HG03060 (cell line): Measurements from ENCODE around the gene CTNND1.
"Not testable (repeated sequence)": the region's sequence is repeated elsewhere in the genome, so short reads cannot be mapped to it uniquely, and the experiment has no call there.

Experiments
- ATAC-seq: cut with Tn5 transposase; IDR thresholded peaks from one replicate; pipeline ENCODE4 v1.9.1; 2021; ENCODE audit warnings: low read depth, moderate number of reproducible peaks; ENCODE audit not compliant: unreplicated experiment

Gene CTNND1

GRCh38 chr11:57761301-57762234, at the start of gene CTNND1:
CTNND1 (plus strand) TSS chr11:57761802; CDS start chr11:57791479, 29,677 bp downstream.
- ATAC-seq = peak; percentile 90

- peak; percentile 98 for ATAC-seq
Observed at GRCh38 chr11:57712256-57713150, 49.1 kb upstream of the CTNND1 start, which contains the start of gene TMX2. TMX2 (plus strand) TSS chr11:57712593; CDS start chr11:57712619, 26 bp downstream.

- no peak for ATAC-seq
Observed at GRCh38 chr11:57713835-57714234, 47.8 kb upstream of the CTNND1 start.

GRCh38 chr11:57716726-57717125, 44.9 kb upstream of the CTNND1 start:
- not testable (repeated sequence) for ATAC-seq

- no peak for ATAC-seq
Observed at GRCh38 chr11:57727185-57727584, 34.4 kb upstream of the CTNND1 start.

GRCh38 chr11:57728829-57729228, 32.8 kb upstream of the CTNND1 start:
- ATAC-seq = no peak

GRCh38 chr11:57729479-57729878, 32.1 kb upstream of the CTNND1 start:
- no peak for ATAC-seq

GRCh38 chr11:57732661-57733060, 28.9 kb upstream of the CTNND1 start:
- no peak for ATAC-seq

GRCh38 chr11:57735619-57736298, 25.8 kb upstream of the CTNND1 start:
- ATAC-seq = no peak

GRCh38 chr11:57741132-57742086, 20.2 kb upstream of the CTNND1 start, which contains the start of gene SELENOH:
SELENOH (plus strand) TSS chr11:57741491; CDS start chr11:57741596, 105 bp downstream.
- ATAC-seq = peak; percentile 90

- no peak for ATAC-seq
Observed at GRCh38 chr11:57742087-57742452, 19.5 kb upstream of the CTNND1 start.

GRCh38 chr11:57744357-57744756, 17.2 kb upstream of the CTNND1 start:
- no peak for ATAC-seq

- ATAC-seq = no peak
Observed at GRCh38 chr11:57745206-57745605, 16.4 kb upstream of the CTNND1 start.

- no peak for ATAC-seq
Observed at GRCh38 chr11:57746920-57747319, 14.7 kb upstream of the CTNND1 start.

- no peak for ATAC-seq
Observed at GRCh38 chr11:57751176-57751575, 10.4 kb upstream of the CTNND1 start.

GRCh38 chr11:57751676-57752253, 9.8 kb upstream of the CTNND1 start, which contains the start of gene BTBD18:
BTBD18 (minus strand) TSS chr11:57751819; CDS start chr11:57751188, 631 bp downstream.
- ATAC-seq = no peak

- ATAC-seq = no peak
Observed at GRCh38 chr11:57752954-57753353, 8.6 kb upstream of the CTNND1 start.

GRCh38 chr11:57758174-57758573, 3.4 kb upstream of the CTNND1 start:
- ATAC-seq = no peak
